Tongue (tissue), 2 donors: Measurements from ENCODE around the gene STXBP5. TPM values are rescaled to one million over a fixed set of nuclear protein-coding genes. Genes with fewer than 3 reads are reported as not detected.
"Not testable (repeated sequence)": the region's sequence is repeated elsewhere in the genome, so short reads cannot be mapped to it uniquely, and the experiment has no call there.

ENCODE experiments used
- DNase-seq: peaks from one replicate; pipeline ENCODE4 v3.0.0-alpha.2; 2015
- total RNA-seq: library from RNA; depleted of rRNA; stranded (reverse); fragments of >200 nt; gene quantifications from one replicate; pipeline ENCODE4 v1.2.3, GENCODE V29; 2014

The STXBP5 gene
- total RNA-seq, 1 donor from 2014 or later, result 33.7 TPM

GRCh38 chr6:147246853-147247635 is 42.8 kb downstream of the STXBP5 start:
- DNase-seq, result no peak

DNA sequence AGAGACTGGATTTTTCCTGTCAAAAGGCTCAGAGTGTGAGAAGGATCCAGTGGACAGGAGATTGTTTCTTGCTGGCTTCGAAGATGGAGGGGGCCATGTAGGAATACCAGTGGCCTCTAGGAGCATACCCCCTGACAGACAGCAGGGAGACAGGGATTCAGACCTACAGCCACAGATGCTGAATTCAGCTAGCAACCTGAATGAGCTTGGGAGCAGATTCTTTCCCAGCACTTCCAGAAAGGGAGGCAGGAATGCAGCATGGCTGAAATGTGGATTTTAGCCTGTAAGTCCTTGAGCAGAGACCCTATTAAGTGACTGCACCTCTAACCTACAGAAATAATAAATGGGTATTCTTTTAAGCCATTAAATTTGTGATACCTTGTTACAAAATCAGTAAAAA is 44.6 kb downstream of the STXBP5 start:
- DNase-seq, result no peak

DNA sequence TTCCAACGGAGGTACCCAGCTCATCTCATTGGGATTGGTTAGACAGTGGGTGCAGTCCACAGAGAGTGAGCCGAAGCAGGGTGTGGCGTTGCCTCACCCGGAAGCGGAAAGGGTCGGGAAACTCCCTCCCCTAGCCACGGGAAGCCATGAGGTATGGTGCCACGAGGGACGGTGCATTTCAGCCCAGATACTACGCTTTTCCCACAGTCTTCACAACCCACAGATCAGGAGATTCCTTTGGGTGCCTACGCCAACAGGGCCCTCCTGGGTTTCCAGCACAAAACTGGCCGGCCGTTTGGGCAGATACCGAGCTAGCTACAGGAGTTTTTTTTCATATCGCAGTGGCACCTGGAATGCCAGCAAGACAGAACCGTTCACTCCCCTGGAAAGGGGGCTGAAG is 46.9 kb downstream of the STXBP5 start:
- DNase-seq, result no peak

DNA sequence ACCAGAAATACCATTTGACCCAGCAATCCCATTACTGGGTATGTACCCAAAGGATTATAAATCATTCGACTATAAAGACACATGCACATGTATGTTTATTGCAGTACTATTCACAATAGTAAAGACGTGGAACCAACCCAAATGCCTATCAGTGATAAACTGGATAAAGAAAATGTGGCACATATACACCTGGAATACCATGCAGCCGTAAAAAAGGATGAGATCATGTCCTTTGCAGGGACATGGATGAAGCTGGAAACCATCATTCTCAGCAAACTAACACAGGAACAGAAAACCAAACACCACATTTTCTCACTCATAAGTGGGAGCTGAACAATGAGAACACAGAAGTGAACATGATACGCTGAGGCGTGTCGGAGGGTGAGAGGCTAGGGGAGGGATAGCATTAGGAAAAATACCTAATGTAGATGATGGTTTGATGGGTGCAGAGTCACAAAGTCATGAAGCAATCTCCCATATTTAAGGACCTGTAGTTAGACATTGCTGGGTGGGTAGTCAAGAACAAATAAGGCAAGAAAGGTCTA is 50.8 kb downstream of the STXBP5 start:
- DNase-seq, result not testable (repeated sequence)

DNA sequence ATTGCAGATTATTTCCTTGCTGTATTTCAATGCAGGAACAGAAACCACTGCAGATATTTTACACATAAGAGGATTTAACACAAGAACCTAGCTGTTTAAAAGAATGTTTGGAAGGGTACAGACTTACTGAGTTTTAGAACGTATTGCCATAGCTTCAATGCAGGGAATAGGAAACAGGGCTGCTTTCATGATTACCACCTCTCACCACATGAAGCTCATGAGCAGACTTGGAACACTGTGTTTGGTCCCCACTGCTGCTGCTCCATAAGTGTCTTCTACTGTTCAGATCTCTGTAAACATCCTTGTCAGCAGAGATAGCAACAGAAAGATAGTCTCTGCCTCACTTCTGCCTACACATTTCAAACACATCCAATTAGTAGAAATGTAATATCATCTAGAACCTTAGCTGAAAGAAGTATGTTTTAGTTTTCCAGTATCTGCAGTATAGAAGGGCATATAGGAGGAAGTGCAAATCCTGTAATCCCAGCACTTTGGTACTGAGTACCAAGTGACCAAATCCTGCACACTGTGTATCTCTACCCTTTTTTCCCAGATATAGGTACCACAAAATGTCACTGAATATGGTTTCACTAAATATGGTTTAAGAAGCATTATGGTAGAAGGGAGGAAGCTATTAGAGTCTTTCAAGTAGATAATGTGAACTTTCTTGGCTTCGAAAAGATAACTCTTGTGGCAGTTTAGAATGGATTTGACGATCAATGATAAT is 51.9 kb downstream of the STXBP5 start:
- no peak for DNase-seq

DNA sequence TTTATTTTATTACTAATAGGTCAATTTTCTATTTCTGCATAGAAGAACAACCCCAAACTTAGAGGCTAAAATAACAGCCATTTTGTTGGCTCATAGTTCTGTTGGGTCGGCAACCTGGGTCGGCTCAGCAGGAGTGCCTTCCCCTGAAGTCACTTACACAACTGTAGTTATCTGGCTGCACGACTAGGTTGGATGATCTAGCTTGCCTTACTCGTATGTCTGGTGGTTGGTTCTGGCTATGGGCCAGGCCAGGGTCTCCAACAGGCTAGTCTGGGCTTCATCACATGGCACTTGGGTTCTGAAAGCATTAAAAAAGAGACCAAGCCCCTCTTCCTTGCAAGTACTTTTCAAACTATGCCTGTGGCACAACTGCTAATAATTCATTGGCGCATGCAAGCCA is 53.5 kb downstream of the STXBP5 start:
- DNase-seq, result no peak

- DNase-seq, result no peak
These were observed 55.9 kb downstream of the STXBP5 start for GRCh38 chr6:147260091-147260490.

GRCh38 chr6:147262946-147263345 is 58.7 kb downstream of the STXBP5 start:
- no peak for DNase-seq

DNA sequence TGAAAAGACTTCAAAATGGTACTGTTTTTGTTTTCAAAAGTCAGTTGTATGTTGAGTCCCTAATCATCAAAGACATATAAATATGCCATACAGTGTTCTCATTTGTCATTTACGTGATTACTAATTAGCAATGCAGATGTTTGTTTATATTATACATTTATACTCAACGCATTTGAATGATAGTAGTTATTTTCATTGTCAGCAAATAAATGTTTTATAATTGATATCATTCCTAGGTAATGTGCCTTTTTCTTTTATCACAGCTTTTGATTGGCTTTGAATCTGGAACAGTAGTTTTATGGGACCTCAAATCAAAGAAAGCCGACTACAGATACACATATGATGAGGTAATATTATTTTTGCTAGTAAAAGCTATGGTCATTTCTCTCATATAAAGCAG is 62.6 kb downstream of the STXBP5 start:
- no peak for DNase-seq

DNA sequence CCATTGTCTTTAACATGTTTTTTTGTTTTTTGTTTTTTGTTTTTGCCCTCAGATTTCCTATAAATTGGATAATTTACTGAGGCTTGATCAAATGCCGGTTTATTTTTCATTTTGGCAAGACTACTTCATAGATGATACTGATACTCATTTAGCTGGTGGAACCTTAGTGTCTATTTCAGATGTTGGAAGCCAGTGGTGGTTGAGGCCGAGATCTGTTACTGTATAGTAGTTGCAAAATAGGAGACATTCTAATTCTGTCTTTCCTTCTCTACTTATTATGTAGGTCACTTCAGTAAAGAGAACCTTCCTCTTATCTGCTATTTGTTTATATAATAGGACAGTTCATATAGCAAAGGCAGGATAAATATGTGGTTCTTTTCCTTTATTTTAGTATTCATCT is 63.4 kb downstream of the STXBP5 start:
- no peak for DNase-seq

DNA sequence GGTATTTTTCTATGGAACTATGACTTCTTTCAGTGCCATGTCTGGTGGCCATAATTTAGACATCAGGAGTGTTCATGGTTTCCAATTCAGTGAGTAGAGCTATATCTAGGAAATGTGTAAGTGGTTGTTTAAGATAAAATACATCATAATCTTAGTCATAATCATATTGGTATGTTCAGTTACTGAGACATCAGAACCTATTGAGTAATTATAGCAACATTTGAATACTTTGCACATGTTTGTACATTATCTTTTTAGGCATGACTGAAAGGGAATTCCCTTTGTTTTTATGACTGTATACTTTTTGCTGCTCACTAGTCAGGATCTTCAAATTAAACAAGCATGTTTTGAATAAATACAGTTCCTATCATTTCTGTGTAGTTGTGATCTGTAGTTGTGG is 64.0 kb downstream of the STXBP5 start:
- DNase-seq, result no peak

DNA sequence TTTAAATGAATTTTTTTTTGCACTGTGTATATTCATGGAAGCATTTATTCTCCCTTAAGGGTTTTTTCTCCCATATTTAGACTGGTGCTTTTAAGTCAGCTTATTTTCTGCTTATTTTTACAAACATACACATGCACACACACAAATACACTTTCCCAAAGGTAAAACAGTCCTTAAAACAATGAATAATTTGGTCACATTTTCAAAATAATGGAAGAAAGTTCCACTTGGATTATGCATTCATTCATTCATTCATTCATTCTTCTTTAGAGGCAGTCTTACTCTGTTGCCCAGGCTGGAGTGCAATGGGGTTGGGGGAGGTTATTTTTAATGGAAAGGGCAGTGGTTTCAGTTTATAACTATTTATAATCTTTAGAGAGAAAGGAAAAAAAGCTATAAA is 69.8 kb downstream of the STXBP5 start:
- no peak for DNase-seq

GRCh38 chr6:147274776-147275175 is 70.6 kb downstream of the STXBP5 start:
- DNase-seq, result no peak

DNA sequence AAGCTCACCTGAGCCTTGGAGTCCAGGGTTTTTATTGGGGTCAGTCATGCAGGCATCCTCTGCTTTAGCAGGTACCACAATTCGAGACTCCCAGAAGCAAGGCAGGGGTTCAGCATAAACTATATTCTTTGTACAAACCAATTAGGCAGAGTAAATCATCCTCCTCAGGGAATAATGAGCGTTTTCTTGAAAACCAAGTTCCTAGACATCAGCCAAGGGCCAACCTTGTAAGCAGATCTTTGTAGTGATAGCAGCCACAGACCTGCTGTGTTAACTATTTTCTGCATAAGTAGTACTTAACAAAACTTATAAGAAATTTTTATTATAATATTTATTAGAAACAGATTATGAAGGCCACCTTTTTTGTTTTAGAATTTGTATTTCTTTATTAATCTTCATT is 74.7 kb downstream of the STXBP5 start:
- DNase-seq, result no peak

- DNase-seq, result no peak
These were observed 75.2 kb downstream of the STXBP5 start for GRCh38 chr6:147279427-147279826.

- no peak for DNase-seq
These were observed 77.8 kb downstream of the STXBP5 start for GRCh38 chr6:147281895-147282565.

DNA sequence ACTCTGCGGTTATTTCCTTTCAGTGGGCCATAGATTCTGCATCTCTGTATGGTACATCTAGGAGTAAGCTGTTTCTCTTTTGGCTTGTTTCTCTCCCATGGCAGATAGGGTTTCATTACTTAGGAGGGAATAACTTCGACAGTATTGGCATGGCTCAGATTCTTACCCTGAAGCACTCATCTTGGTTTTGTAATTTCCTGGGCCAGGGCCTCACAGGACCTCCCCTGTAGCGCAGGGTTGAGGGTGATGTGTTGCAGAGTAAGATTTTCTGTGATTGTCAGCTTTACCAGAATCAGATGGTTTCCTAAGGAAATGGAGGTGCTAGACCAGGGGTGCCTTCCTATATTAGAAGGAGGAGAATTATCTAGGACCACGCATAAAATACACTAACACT is 78.3 kb downstream of the STXBP5 start:
- no peak for DNase-seq

GRCh38 chr6:147283460-147283859 is 79.2 kb downstream of the STXBP5 start:
- DNase-seq, result no peak

- peak; percentile 54 for DNase-seq
These were observed 81.1 kb downstream of the STXBP5 start for GRCh38 chr6:147285087-147285855.

DNA sequence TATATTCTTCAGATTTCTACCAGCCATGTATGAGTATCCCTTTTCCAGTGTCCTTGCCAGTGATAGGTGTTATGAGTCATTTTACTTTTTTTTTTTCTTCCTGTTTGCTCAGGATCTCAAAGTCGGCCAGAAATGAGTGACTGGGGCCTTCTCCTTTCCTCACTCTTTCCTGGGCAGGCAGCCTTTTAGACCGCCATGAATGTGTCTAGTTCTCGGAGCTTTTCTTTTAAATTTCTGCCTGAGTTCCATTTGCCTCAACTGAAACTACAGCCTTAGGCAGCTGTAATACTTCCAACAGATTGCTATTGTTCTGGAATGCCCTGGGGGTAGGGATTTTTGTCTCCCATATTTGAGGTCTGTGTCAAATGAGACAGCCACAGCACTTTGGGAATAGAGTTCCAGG is 83.7 kb downstream of the STXBP5 start:
- DNase-seq, result no peak

- no peak for DNase-seq
These were observed 92.9 kb downstream of the STXBP5 start for GRCh38 chr6:147297124-147297523.

GRCh38 chr6:147297663-147298316 is 93.6 kb downstream of the STXBP5 start:
- DNase-seq, result no peak
